NCI-H524 (cell line): ENCODE measurements around the gene TEX26.

ENCODE experiments used
- DNase-seq, 2 experiments: peaks; one replicate each; lab custom pipeline; 2025; lab: John Stamatoyannopoulos, UW

The TEX26 gene

DNA sequence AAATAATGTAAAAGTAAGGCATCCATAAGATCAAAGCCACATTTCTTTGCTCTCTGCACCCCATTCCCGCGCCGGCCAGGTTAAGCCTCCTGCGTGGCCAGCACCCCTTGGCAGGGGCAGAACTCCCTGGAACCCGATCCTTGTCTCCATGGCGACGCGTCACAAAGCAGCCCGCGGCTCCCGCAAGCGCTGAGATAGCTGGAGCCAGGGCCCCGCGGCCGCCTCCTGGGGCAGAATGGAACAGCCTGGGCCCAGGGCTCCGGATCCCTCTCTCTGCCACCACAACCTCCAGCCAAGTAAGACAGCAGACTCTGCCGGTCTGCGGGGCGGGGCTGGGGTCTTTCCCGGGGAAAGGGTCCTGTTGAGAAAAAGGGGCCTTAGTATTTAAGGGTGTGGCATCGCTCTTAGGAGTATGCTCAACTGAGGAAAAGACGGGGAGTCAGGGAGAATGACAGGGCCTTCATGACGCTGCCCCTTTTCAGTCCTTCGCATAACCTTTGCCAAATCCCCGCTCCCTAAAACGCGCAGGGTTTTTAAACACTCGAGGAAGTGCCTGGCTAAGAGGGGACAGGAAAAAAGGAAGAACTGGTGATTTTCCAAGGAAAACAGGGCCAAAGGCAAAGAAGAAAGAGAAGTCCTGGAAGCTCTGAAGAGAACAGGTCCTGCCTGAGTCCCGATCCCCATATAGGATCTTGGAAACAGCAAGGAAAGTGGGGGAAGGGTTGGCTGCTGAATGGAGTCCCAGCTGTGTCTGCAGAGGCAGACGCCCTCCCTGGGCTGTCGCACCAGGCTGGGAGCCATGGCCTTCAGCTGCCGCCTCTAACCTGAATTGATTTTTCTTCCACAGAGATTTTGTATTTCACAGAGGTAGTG, at the start of gene TEX26:
Gene TEX26 (plus strand): TSS at position 176 of the 873 bp plus-strand sequence. CDS start 60 bp downstream, at position 236.
- DNase-seq = no peak

DNA sequence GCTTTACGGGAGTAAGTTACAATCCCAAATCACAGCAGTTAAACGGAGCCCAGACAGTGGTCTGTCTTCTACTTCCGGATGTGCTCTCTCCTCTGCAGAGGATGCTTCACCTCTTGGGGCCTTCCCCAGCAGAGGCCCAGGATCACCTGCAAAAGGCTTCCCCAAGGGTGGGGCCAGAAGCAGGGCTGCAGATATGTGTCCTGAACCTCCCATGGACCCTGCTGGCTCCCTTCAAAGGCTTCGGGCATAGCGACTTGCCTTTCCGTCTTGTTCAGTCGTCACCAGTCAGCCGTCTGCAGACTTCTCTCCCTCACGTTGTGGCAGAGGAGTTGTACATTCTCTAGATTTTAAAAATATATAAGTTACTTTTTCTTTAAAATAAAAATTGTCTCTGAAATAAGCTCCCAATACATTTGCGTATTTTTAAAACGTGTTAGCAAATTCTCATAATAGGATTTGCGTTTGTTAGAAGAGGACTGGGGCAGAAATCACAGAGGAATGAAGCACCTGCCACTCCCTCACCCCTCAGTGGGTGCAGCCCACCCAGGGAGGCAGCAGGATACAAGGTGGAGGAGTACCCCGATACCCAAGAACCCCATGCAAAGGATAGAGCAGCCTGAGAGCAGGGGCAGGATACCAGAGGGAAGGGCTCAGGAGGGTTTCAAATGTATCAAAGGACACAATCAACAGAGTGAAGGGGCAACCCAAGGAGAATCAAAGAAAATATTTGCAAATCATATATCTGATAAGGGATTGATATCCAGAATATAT, 49.3 kb upstream of the TEX26 start:
- DNase-seq = no peak

DNA sequence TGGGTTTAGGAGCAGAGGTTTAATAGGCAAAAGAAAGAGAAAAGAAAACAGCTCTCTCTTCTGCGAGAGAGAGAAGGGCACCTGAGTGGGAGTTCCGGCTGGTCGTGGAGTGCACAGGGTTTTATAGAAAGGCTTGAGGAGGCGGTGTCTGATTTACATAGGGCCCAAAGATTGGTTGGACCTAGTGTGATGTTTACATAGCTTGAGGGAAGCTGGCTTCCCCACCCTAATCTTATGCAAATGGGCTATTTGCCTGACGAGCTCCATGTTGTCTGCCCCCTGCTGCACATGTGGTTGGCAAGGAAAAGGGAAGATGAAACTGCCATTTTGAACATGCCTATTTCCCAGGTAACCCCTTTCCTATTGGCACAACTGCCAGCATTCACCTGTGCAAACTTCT, 47.9 kb upstream of the TEX26 start:
- DNase-seq = no peak

DNA sequence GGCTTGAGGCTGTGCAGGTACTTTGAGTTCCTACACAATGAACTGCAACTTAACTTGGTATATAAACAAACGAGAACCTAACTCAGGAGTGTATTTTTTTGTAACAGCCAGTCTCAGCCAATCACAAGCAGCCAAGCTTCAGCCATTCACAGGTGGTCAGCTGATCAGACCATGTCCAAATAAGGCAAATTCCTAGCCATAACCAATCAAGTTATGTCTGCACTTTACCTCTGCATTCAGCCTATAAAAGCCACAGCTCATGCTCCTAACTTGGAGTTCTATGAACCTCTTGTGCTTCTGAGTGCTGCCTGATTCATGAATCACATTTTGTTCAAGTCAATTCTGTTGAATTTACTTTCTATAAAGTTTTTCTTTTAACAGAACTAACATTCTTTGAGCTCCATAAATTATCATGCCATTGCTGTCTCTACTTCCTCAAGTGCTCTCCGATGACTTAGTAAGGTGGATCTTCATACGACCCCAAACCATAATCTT, 43.2 kb upstream of the TEX26 start:
- no peak for DNase-seq

- DNase-seq = no peak
Measured at GRCh38 chr13:30892966-30893365, 39.5 kb upstream of the TEX26 start.

- no peak for DNase-seq
Measured at GRCh38 chr13:30895773-30896172, 36.7 kb upstream of the TEX26 start.

GRCh38 chr13:30898070-30898469, 34.4 kb upstream of the TEX26 start:
- DNase-seq = no peak

DNA sequence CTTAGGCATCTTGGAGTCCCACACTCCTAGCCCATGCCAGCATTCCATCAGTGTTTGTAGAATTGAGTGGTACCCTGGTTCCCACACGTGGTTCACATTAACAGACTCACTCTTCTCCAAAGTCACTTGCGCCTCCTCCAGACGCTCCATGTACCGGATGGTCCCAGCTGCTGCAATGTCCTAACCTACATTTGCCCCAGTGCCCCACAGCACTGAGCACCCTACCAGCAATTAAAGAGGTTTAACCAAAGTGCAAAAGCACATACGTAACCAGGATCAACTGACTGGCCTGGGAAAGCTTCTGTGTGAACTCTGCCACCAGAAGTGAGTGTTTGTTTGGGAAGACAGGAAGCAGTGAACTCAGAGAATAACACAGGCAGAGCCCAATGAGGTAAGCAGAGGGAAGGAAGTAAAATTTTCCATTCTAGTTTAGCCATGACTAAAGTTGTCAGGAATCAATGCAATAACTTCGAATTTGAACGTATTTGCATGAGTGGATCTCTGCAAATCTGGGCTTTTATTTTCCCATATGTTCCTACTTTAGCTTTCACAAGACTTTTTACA, 33.7 kb upstream of the TEX26 start:
- DNase-seq = no peak

- DNase-seq = no peak
Measured at GRCh38 chr13:30900436-30900835, 32.0 kb upstream of the TEX26 start.

- no peak for DNase-seq
Measured at GRCh38 chr13:30900952-30901749, 31.3 kb upstream of the TEX26 start.

- DNase-seq = no peak
Measured at GRCh38 chr13:30904043-30904442, 28.4 kb upstream of the TEX26 start.

DNA sequence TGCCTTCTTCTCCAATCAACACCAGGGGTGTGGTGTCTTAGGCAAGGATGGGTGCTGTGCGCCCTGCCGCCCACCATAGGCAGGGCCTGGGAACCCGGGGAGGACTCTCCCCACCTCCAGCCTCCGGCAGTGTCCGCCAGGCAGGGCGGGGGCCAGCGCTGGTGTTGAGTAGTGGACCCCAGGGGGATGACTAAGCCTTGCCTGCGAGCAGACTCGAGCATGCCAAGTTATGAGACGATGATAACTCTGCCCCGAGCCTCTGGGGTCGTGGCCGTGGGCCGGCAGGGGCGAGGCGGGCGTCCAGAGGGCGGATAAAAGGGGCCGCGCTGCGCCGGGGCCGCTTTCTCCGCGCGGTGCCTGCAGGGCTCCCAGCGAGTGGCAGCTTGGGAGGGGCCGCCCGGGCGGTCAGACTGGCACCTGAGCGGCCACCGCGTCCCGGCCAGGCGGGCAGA, 26.5 kb upstream of the TEX26 start, which contains the start of gene MEDAG:
Gene MEDAG (plus strand): TSS at position 340 of the 452 bp plus-strand sequence. CDS start 245 bp downstream, outside the sequence.
- DNase-seq = no peak

DNA sequence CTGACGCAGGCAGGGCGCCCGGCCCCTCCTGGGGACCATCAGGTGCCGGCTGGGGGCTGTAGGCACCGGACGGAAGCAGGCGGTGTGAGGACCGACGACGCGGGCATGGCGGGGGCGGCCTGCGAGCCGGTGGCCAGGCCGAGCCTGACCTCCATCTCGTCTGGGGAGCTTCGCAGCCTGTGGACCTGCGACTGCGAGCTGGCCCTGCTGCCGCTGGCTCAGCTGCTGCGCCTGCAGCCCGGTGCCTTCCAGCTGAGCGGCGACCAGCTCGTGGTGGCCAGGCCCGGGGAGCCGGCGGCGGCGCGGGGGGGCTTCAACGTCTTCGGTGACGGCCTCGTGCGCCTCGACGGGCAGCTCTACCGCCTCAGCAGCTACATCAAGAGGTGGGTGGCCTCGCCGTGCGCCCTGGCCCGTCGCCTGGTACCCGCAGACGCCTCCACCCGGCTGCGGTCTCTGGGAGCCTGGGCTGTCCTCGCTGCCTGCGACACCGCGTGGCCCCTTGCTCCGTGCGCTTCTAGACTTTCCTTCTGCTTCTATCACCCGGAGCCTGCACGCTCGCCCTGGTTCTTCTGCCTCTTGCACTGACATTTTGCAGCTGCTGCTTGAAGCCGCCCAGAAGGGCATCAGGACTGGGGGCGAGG, 25.9 kb upstream of the TEX26 start:
- DNase-seq = peak; percentile 55 to 61

- peak in 1 of 2 experiments; percentile 48 for DNase-seq
Measured at GRCh38 chr13:30907121-30907861, 25.2 kb upstream of the TEX26 start.

- peak; percentile 16 to 57 for DNase-seq
Measured at GRCh38 chr13:30908416-30908980, 24.0 kb upstream of the TEX26 start.

DNA sequence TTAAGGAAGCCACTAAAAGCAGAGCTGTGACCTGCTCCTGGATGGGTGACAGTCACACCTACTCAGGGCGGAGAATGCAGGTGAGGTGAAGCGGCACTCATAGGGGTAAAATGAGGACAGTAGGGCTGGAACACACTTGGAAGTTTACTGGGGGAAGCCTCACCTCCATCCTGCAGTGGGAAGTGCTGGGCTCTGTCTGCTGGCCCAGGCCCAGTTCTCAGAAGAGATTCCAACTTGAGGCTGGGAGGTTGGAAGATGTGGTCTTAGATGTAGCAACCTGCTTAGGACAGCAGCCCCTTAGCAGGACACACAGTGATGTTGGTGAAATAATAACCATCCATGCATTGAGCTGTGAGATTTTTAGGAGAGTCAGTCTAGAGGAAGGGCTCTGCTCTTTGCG, 21.8 kb upstream of the TEX26 start:
- no peak for DNase-seq

DNA sequence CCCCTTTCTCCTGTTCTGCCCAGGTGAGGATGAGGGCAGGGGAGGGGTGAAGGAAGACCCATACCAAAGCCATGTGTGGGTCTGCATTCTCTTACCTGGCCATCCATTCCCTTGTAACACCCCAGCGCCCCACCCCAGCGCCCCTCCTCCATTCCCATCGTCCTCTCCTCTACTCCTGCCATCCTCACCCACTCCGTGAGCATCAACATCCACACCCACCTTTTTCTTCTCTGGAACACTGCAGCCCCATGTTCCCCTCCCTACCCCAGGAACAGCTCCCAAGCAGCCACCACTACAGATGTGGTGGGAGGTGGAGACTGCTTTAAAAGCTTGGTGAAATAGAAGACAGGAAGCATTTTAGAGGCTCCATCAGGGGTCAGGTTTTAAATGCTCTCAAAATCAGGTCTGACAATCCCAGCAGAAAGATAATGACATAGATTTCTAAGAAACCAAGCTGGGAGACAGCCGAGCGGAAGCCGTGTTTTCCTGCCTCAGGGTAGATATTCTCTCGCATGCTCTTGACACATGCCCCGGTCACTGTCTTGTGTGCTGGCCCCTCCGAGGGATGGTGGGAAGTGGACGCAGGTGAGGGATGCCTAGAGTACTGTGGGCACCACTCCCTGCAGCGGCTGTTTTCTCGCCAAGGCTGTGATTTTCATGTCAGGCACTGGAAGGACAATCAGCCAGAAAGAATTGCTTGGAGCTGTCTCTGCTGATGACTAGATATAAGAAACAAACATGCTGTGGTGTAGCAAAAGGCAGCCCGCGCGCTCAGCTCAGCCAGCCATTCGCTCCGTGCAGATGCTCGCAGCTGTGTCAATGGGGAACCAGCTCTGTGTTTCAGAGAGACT, 16.5 kb upstream of the TEX26 start:
- DNase-seq = no peak

- DNase-seq = no peak
Measured at GRCh38 chr13:30916991-30917390, 15.5 kb upstream of the TEX26 start.
